ENCODE measurements around the gene F2RL2.

The F2RL2 gene

DNA sequence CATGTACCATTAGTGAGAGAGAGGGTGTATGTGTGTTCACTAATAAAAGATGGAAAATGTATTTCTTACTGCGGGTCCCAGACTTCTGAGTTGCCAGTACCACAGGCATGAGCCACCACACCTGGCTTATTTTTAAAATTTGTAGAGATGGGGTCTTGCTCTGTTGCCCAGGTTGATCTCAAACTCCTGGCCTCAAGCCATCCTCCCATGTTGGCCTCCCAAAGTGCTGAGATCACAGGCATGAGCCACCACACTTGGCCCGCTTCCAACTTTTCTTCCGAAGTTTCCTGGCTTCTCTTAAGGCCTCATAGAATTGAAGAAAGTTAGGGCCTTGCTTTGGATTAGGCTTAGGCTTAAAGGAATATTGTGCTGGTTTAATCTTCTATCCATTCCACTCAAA, 40.4 kb upstream of the F2RL2 start:
- Histone ChIP-seq H3K9me2 (replicated peaks; ENCODE audit: insufficient read depth, low read length) (no peaks in the 10 kb centered on the region), H4K20me1 (ENCODE audit: low read depth, low read length) (no peaks in the 10 kb centered on the region), H3K4me3 (ENCODE audit: insufficient read depth, low read length, poor library complexity, severe bottlenecking) (no peak overlapping the region), H3F3A (ENCODE audit: insufficient read depth) (no peaks in the 10 kb centered on the region), H2AFZ (ENCODE audit: low read depth, low read length, severe bottlenecking) (no peak overlapping the region), H3K36me3 (ENCODE audit: low read length) (no peaks in the 10 kb centered on the region), H3K79me2 (ENCODE audit: insufficient read depth, low read length) (no peaks in the 10 kb centered on the region), H3K9ac (ENCODE audit: low read length) (no peak overlapping the region), H3K27me3 (ENCODE audit: low read length) (no peaks in the 10 kb centered on the region), H3K4me2 (ENCODE audit: low read depth, low read length, poor library complexity, severe bottlenecking) (no peak overlapping the region), H3K27ac (ENCODE audit: low read depth, low read length) (no peak overlapping the region), H3K9me3 (ENCODE audit: insufficient read depth, low read length) (no peaks in the 10 kb centered on the region)
- TF ChIP-seq, protein P1, sequence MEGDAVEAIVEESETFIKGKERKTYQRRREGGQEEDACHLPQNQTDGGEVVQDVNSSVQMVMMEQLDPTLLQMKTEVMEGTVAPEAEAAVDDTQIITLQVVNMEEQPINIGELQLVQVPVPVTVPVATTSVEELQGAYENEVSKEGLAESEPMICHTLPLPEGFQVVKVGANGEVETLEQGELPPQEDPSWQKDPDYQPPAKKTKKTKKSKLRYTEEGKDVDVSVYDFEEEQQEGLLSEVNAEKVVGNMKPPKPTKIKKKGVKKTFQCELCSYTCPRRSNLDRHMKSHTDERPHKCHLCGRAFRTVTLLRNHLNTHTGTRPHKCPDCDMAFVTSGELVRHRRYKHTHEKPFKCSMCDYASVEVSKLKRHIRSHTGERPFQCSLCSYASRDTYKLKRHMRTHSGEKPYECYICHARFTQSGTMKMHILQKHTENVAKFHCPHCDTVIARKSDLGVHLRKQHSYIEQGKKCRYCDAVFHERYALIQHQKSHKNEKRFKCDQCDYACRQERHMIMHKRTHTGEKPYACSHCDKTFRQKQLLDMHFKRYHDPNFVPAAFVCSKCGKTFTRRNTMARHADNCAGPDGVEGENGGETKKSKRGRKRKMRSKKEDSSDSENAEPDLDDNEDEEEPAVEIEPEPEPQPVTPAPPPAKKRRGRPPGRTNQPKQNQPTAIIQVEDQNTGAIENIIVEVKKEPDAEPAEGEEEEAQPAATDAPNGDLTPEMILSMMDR (IDR thresholded peaks at IDR 0.05; ENCODE audit: insufficient read depth, low read length, poor library complexity, severe bottlenecking): no peak
- no peak for TF ChIP-seq EZH2phosphoT487 (conservative IDR thresholded peaks at IDR 0.05; ENCODE audit: low read length)

DNA sequence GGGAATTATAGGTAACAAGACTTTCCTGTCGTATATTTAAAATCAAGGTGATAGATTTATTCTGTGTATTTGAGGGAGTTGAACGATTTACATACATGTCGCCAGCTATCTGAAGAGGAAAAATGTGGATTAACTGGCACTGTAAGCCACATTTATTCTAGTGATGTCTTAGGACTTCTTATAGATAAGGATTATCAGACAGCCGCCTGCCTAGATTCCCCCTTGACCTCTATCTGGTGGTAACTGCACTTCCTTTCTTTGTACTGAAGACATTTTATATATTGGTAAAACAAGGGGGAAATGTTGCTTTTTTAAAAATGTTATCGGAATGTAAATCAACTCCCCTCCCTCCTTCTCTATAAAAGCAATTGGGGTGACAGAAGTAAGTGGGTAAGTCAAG, 39.3 kb upstream of the F2RL2 start:
- H4K20me1 ChIP-seq (ENCODE audit: low read depth, low read length): no peaks in the 10 kb centered on the region
- no peak overlapping the region for H2AFZ ChIP-seq (ENCODE audit: low read depth, low read length, severe bottlenecking)

DNA sequence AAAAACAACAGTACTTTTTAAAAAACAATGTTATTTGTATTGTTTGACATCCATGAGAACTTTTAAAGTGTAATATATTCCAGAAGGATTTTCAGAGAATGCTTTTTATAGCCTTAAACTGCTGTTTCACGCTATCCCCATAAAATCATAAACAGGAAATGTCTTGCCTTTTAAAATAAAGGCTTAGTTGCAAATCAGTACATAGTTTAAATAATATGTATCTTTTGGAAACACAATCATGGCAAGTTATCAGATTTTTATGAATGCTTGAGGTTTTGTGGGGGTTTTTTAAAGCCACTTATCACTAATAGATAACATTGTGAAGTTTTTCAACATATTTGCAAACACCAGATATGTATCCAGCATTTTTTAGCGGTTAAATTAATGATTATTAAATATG, 37.2 kb upstream of the F2RL2 start:
- Histone ChIP-seq H4K20me1 (ENCODE audit: low read depth, low read length) (no peaks in the 10 kb centered on the region), H3K27ac (ENCODE audit: low read depth, low read length) (no peak overlapping the region), H3K4me2 (ENCODE audit: low read depth, low read length, poor library complexity, severe bottlenecking) (no peak overlapping the region), H3F3A (ENCODE audit: insufficient read depth) (no peaks in the 10 kb centered on the region), H3K79me2 (ENCODE audit: insufficient read depth, low read length) (no peaks in the 10 kb centered on the region), H3K36me3 (ENCODE audit: low read length) (no peaks in the 10 kb centered on the region), H2AFZ (ENCODE audit: low read depth, low read length, severe bottlenecking) (no peak overlapping the region), H3K9me2 (replicated peaks; ENCODE audit: insufficient read depth, low read length) (no peaks in the 10 kb centered on the region), H3K9me3 (ENCODE audit: insufficient read depth, low read length) (no peaks in the 10 kb centered on the region), H3K9ac (ENCODE audit: low read length) (no peak overlapping the region), H3K27me3 (ENCODE audit: low read length) (no peaks in the 10 kb centered on the region), H3K4me3 (ENCODE audit: insufficient read depth, low read length, poor library complexity, severe bottlenecking) (no peak overlapping the region)
- TF ChIP-seq, protein P1 (IDR thresholded peaks at IDR 0.05; ENCODE audit: insufficient read depth, low read length, poor library complexity, severe bottlenecking): no peak
- no peak for TF ChIP-seq EZH2phosphoT487 (conservative IDR thresholded peaks at IDR 0.05; ENCODE audit: low read length)

More for the DNA sequence above, 39.3 kb upstream of the F2RL2 start:
- Histone ChIP-seq H3K9me3 (ENCODE audit: insufficient read depth, low read length) (no peaks in the 10 kb centered on the region), H3K79me2 (ENCODE audit: insufficient read depth, low read length) (no peaks in the 10 kb centered on the region), H3K4me3 (ENCODE audit: insufficient read depth, low read length, poor library complexity, severe bottlenecking) (no peak overlapping the region), H3K36me3 (ENCODE audit: low read length) (no peaks in the 10 kb centered on the region), H3K9me2 (replicated peaks; ENCODE audit: insufficient read depth, low read length) (no peaks in the 10 kb centered on the region), H3K27me3 (ENCODE audit: low read length) (no peaks in the 10 kb centered on the region), H3K4me2 (ENCODE audit: low read depth, low read length, poor library complexity, severe bottlenecking) (no peak overlapping the region), H3K27ac (ENCODE audit: low read depth, low read length) (no peak overlapping the region), H3K9ac (ENCODE audit: low read length) (no peak overlapping the region), H3F3A (ENCODE audit: insufficient read depth) (no peaks in the 10 kb centered on the region)
- TF ChIP-seq, protein P1 (IDR thresholded peaks at IDR 0.05; ENCODE audit: insufficient read depth, low read length, poor library complexity, severe bottlenecking): no peak

Data from SU-DHL-6 (cell line).